Stimulated activated CD8-positive, alpha-beta memory T cell treated with anti-CD3 and anti-CD28 coated beads, Interleukin-7, amount 100 ng/mL, for 24 hours (primary cell): ENCODE measurements around the gene ACER2.
"Not testable (repeated sequence)": the region's sequence is repeated elsewhere in the genome, so short reads cannot be mapped to it uniquely, and the experiment has no call there.

ENCODE experiments used
- DNase-seq: peaks from one replicate; pipeline ENCODE4 v3.0.0-alpha.2; 2020; ENCODE audit warnings: low read depth

Gene ACER2

GRCh38 chr9:19409401-19410194 is 789 bp downstream of the ACER2 start:
- no peak for DNase-seq

- no peak for DNase-seq
Measured at GRCh38 chr9:19410195-19410503, 1.3 kb downstream of the ACER2 start.

- no peak for DNase-seq
Measured at GRCh38 chr9:19410594-19410993, 1.8 kb downstream of the ACER2 start.

GRCh38 chr9:19411316-19411715 is 2.5 kb downstream of the ACER2 start:
- no peak for DNase-seq

DNA sequence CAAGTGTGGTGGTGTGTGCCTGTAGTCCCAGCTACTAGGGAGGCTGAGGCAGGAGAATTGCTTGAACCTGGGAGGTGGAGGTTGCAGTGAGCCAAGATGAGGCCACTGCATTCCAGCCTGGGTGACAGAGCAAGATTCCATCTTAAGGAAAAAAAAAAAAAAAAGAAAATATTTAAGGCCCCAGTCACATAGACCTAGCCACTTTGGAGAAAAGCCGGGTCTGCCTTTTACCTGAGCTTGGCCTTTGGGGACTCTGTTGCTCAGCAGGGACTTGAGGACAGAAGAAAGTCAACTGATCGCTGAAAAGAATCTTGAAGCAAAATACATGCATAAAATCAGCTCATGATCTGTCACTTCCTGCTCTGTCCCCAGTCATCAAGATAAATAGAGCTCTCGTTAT is 4.6 kb downstream of the ACER2 start:
- DNase-seq: not testable (repeated sequence)

DNA sequence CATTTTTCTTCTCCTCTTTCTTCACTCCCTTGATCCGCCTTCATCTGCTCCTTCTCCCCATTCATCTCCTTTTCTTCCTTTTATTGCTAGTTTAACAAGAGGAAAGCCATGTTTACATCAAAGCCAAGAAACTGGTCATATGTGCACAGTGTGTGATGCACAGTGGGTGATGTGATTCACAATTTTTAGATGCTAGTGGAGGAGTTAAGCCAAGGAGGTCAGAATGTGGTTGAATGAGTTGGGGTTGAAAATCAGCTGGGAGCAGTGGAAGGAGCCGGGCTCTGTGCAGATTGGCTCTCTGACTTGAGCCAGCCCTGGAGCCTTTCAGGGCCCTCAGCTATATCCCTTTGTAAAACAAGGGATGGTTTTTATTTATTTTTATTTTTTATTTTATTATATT is 7.3 kb downstream of the ACER2 start:
- no peak for DNase-seq

DNA sequence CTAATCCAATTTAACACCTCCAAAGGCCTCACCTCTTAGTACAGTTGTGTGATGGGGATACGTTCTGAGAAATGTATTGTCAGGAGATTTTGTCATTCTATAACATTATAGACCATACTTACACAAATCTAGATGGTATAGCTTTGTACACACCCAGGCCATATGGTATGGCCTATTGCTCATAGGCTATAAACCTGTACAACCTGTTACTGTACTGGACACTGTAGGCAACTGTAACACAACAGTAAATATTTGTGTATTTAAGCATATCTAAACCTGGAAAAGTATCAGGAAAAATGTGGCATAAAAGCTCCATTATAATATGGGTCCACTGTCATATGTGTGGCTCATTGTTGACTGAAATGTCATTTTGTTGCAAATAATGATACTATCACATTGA is 12.1 kb downstream of the ACER2 start:
- DNase-seq: no peak

DNA sequence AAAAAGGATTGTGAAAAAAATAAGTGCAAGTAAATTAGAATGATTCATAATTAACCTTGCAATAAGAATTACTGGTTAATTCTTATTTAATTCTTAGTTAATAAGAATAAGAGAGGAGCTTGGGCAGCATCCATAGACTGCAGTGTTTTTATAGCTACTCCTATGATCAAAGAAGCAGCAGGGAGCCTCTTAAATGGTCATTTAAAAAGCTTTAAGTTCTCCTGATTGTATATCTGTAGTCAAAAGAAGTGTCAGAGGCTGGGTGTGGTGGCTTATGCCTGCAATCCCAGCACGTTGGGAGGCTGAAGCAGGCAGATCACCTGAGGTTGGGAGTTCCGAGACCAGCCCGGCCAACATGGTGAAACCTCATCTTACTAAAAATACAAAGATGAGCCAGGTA is 14.4 kb downstream of the ACER2 start:
- DNase-seq: no peak

GRCh38 chr9:19424176-19424779 is 15.5 kb downstream of the ACER2 start:
- DNase-seq: no peak

DNA sequence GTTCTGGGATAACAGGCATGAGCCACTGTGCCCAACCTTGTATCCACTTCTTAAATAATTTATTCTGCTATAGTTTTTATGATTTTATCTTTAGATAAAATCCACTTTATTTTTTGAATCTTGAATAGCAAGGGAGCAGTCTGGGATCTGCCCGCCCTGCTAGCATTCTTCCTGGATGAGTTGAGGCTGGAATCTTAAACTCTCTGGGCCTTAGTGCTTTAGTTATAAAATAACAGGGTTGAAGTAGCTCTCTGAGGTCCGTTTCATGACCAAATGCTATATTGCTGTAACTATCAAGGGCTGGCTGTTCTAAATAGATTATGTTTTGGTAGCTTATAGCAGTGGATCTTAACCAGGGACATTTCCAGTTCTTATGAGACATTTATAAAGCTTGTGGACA is 20.8 kb downstream of the ACER2 start:
- no peak for DNase-seq

- DNase-seq: no peak
Measured at GRCh38 chr9:19430201-19430760, 21.5 kb downstream of the ACER2 start.

DNA sequence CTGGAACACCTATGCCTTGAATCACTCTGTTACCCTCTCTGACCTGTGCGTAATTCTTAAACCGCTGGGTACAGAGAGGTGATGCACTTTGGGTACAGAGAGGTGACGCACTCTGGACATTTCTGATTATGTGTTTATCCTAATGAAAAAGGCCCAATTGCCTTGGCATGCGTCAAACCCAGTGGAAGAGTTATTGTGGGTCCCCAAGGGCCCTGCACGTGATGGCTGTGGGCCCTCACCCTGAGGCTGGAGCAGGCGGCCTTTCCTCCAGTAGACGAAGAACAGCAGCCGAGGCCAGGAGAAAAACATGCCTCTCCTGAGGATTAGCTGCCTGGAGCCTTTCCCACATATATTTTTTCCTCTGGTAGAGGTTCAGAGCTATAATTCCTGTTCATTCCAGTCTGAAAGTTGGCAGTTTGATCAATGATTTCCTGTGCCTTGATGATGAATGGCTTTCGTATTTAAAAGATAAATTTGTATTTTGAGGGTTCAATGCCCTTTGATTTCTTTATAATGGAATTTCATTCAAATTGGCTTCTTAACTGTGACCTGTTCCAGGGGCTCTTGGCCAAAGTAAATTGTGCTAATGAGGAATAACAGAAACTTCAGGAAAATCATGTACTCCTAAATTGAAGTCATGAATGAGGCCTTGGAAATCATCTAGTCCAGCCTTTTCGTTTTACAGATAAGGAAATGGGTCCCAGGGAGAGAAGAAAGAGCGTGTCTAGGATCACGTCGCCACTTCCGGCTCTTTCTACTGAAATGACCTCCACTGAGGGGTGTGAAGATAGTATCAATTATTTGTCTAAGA is 22.8 kb downstream of the ACER2 start:
- DNase-seq: no peak

- DNase-seq: no peak
Measured at GRCh38 chr9:19432473-19432872, 23.7 kb downstream of the ACER2 start.

GRCh38 chr9:19433729-19434128 is 24.9 kb downstream of the ACER2 start:
- not testable (repeated sequence) for DNase-seq

DNA sequence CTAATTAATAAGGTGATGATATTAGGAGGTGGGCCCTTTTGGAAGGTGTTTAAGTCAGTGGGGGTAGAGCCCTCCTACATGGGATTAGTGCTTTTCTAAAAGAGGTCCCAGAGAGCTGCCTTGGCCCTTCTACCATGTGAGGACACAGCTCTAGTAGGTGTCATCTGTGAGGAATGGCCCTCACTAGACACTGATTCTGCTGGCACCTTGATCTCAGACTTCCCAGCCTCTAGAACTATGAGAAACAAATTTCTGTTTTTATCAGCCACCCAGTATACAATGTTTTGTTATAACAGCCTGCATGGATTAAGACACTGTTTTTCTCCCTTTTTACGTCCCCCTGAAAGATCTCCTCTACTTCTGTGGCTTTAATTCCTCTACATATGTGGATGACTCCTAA is 31.6 kb downstream of the ACER2 start:
- DNase-seq: no peak

GRCh38 chr9:19440823-19441580 is 32.2 kb downstream of the ACER2 start:
- DNase-seq: no peak

- DNase-seq: no peak
Measured at GRCh38 chr9:19441730-19442129, 32.9 kb downstream of the ACER2 start.

DNA sequence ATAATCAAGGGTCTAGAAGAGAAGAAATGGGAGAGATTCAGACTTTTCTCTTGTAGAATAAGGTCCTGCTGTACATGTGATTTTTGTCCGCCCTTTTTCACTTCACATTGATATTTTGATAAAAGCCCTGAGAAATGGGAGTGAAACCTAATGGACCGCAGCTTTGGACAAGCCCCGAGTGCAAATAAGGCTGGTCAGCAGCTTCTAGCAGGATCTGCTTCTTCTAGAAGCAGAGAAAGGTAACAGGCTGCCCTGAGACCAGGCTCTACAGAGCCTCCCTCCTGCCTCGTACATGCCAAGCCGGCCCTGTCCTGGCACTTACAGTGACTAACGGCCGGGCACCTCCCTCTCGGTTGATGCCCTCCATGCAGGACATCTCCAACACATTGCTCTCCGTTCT is 33.4 kb downstream of the ACER2 start:
- DNase-seq: no peak

DNA sequence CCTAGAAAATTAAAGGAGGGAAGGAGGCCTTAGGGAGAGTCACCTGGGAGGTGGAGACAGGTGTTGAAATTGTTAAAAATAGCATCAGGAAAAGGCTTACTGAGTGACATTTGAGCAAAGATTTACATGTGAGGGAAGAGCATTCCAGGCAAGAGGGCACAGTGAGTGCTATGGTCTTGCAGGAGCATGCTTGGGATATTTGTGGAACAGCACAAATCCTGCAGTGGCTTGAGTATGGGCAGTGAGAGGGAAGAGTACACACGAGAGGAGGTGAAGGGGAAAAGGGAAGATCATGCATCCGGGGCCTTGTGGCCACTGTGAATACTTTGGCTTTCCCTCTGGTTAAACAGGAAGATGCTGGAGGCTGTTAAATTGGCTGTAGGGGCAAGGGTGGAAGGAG is 36.6 kb downstream of the ACER2 start:
- DNase-seq: no peak

DNA sequence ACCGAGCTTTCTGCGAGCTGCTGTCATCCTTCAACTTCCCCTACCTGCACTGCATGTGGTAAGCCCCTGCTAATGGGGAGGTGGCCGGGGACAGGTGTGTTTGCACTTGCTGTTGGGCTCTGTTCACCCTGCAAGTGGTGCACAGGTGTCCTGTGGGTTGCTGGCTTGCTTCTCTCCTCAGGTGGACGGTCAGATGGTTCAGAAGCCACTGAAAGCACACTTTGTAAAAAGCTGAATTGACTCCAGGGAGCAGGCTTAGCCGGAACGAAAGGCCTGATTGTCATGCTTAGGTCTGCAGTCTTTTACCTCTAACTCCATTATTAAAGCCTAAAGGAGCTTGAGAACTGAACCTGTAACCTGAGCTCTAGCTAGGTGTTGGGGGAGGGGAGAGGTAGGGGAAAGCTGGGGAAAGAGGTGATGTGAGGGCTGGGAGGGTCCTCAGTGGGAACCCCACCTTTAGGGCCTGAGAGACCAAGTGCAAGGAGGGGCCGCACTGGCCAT is 37.6 kb downstream of the ACER2 start:
- no peak for DNase-seq

DNA sequence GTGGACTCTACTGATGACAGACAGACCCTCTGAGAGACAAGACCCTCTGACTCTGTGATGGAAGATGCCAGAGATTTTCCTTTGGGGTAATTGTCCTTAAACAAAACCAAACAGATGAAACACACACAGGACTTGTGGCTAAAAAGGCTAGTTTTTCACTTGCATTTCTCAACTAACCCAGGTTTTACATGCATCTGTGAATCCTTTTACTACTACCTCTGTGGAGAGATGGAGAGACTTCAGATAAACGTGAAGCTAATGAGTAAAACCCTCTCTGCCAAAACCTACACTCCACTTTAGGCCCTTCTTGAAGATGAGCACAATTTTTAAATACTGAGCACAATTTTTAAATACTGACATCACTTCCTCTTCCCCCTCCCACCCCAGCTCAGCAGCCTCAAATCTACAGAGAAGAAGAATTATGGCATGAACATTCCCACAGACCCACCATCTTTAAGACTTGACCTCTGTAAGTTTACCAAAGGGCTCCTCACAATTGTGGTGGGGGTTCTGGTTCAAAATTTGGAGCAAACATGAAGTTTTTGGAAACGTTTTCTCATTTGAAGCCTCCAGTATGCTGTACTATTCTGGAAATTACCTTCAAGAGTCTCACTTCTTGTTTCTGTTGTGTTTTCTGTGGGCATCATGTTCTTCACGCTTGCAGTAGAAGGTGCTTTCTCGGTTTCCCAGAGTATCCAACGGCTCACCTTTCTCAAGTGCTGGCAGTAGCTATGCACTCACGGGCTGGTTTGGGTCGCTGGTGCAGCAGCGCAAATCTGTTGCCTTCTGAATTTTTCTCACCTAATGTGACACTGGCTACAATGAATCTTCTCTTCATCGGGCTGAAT is 42.7 kb downstream of the ACER2 start:
- DNase-seq: no peak
